Anterior cingulate cortex (tissue), 58 donors: Measurements from ENCODE around the gene TMEM236.
"Not testable (repeated sequence)": the region's sequence is repeated elsewhere in the genome, so short reads cannot be mapped to it uniquely, and the experiment has no call there.

ENCODE experiments used
- DNase-seq, 58 donors: peaks; one replicate each; lab custom pipeline; 2025; lab: John Stamatoyannopoulos, UW

TMEM236 gene, protein sequence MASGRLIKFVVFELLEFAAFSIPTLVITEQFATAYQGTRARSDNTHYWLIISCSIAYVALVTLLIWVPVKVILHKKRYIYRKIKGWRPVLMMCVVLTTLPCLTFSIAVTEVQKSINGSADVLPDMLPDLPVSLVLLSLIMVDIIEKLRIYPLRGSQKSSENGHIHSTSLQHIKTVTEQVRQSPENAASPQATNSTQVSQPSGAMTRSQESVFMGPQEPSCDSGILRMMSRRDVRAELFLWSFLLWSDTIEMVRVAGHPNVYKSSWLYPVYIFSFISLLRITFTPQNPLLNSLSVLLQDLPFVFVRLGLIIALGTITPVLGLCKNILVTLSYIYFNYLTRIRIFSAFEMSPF

DNA sequence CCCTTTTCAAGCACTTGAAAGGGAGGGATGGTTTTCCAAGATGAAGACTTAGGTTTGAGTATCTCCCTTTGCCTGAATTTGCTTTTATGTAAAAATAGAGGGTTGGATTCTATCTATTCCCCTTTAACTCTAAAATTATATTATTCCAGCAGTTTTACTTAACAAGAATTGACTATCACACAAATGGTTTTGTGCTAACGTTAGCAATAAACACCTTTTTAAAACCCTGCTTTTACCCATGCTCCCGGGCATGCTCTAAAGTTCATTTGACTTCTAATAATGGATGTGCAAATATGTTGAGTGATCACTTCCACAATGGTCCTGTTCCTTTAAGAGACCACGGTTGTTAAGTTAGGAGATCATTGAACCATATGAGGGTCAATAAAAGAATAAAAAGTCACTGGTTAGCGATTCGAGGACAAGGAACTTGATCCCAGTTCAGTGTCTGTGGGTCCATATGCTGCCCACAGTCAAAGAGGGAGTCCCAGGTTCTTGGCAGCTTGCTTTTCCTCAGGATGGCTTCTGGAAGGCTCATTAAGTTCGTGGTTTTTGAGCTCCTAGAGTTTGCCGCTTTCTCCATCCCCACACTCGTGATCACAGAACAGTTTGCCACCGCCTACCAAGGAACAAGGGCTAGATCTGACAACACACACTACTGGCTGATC lies at the start of gene TMEM236:
TMEM236 (plus strand) TSS at position 421 of the 665 bp plus-strand sequence; CDS start at position 516, 95 bp downstream.
- no peak for DNase-seq

DNA sequence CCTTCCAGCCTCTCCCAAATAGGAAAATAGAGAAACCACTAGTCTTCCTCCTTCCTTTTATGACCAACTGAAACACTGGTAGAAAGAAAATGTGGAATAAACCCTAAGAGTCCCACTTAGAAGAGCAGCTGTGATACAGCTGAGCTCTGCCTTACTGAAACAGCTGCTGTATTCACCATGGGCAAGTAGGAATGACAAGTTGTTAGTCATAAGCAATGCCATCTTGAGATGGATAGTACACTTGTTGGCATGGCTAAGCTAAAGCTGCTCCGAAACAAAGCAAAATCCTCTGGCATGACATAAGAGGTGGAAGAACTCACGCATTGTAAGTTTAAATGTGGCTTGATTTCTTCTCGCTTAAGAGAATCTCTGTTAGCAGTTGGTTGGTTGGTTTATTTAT lies 48.3 kb upstream of the TMEM236 start:
- no peak for DNase-seq

DNA sequence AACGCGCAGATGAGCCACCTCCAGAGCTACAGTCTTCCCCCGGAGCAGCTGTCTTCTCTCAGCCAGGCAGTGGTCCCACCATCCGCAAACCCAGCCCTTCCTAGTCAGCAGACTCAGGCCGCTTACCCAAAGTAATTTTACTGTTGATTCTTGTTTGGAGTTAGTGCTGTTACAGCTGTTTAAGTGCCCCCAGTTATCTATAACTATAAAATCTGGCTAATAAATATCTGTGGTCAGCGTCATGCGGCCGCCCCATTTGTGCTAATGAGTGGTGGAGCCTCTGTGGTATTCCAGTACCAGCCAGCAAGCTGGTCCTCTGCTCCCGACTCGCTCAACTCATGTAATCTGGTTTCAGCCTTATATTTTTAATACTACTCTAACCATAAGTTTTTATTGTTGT lies 43.2 kb upstream of the TMEM236 start:
- no peak for DNase-seq

DNA sequence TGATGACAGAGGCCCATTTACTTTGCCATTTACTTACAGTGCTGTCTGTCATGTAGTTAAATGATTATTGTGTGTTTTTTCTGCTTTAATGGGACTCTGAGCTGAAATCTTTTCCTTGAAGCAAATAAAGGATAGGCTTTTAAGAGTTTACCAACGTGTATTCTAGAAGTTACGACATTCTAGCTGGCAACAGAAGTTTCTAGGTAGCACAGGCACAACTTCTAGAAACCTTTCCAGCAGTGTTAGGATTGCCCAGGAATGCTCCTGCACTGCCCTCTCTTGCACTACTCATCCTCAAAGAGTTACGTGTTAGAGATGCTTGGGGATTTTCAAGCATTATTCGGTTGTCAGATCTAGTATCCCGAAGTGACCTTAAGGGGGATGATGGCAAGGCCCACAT lies 42.5 kb upstream of the TMEM236 start:
- DNase-seq, result no peak

DNA sequence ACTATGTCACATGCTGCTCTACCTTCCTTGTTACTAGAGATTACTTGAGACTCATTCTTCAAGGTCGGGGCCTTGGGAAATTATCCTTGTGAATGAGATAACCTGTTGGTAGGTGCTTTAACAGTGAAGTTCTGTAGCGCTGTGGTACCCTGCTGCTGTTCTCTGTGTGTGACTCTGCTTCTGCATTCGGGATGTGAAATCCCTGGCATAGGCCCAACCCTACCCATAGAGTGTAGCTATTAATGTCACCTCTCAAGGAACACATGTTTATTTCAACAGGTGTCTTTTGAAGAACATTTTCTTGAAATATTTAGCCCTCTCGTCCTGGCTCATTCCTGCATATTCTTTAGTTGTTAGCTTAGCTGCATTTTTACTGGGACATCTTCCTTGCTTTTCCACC lies 41.8 kb upstream of the TMEM236 start:
- DNase-seq, result no peak

DNA sequence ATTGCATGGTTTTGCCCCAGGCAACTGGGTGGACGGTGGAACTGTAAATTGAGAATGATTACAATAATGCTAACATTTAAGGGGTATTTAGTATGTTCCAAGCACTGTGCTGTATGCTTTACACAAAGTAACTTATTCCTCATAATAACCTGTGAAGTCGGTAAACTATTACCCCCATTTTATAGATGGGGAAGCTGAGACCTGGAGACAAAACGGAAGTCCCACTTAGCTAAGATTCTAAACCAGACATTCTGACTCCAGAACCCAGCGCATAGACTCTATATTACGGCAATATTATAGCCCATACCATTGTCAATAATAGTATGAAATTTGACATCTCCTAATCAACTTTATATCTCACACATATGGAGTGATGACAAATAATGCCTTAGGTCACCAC lies 39.9 kb upstream of the TMEM236 start:
- DNase-seq, result no peak

DNA sequence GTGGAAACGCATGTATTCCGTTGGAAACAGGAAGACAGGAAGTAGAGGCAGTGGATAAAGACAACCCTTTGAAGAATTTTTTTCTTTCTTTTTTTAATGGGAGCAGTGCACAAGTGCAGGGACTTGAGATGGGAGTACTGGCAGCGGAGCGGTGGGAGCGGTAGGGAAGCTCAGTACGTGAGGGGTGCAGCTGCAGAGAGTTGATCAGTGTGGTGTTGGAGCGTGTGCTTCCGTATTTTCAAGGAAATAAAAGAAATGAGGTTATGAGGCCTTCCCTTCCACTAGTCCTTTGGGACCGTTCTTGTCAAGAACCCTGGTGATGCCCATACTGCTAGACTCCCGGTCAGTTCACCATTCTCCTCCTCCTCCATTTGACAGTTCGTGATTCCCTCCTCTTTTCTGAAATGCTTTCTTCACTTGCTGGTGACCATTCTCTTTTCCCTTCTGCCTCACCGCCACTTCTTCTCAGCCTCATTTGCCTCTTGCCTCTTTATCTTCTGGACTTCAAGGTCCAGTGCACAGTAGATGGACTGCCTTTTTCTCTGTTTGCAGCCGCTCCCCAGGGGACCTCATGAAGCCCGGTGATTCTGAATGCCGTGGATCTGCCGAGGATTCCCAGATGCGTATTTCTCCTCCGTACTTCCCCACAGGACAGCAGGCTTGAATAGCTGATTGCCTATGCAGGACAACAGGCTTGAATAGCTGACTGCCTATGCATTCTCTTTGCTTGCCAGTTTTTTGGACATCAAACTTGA lies 39.1 kb upstream of the TMEM236 start:
- DNase-seq, result peak in 1 of 58 donors; percentile 2

DNA sequence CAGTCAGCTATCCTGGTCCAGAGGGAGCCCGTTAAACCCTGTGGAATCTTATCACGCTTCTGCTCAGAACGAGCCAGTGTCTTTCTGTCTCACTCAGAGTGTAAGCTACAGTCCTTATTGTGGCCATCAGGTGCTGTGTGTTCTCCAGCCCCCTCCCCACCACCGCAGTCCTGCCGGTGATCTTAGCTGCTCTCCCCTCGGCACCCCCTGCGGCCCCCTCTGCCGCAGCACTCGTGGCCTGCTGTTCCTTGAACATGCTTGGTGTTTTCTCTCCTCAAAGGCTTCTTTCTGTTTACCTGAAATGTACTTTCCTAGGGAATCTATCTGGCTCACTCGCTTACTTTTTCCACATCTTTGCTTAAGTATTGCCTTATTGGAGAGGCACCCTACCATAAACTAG lies 38.2 kb upstream of the TMEM236 start:
- no peak for DNase-seq

DNA sequence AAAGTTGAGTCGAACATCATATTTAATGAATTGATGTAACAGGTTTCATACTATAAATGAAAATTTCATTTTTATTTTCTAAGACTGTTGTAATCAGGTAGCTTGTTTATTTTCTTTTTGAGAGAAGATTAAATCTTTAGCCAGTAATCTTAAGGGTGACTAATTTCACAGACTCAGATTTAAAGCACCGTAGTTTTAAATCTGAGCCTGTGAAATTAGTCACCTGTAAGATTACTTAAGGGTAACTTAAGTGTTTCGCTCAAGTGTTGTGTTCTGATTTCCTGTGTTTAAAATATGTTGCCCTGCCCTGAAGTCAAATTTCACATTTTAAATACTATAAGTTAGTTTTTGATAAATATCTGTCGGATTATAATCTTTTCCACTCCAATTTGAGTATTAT lies 35.8 kb upstream of the TMEM236 start:
- no peak for DNase-seq

DNA sequence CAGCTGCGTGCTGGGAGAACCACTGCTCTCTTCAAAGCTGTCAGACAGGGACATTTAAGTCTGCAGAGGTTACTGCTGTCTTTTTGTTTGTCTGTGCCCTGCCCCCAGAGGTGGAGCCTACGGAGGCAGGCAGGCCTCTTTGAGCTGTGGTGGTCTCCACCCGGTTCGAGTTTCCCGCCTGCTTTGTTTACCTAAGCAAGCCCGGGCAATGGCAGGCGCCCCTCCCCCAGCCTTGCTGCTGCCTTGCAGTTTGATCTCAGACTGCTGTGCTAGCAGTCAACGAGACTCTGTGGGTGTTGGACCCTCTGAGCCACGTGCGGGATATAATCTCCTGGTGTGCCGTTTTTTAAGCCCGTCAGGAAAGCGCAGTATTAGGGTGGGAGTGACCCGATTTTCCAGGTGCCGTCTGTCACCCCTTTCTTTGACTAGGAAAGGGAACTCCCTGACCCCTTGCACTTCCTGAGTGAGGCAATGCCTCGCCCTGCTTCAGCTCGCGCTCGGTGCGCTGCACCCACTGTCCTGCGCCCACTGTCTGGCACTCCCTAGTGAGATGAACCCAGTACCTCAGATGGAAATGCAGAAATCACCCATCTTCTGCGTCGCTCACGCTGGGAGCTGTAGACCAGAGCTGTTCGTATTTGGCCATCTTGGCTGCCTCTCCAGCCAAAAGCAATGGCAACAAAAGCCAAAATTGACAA lies 29.5 kb upstream of the TMEM236 start:
- DNase-seq, result not testable (repeated sequence)

DNA sequence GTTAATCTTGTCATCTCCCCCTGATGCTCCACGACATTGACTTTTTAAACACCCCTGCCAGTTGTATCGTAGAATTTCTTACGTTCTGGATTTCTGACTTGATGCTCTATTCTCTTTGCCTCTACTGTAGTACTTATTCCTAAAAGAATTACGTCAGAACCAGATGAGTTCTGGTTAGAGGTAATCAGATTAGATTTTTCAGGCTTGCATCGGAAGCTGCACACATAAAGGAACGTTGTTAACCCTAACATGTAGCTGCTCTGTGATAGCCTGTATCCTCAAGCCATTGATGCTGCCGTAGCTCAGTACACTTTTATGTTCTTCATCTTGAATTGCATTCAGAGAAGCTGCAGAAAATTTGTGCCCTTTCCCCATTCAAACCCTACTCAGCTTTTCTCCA lies 26.3 kb upstream of the TMEM236 start:
- DNase-seq, result no peak

DNA sequence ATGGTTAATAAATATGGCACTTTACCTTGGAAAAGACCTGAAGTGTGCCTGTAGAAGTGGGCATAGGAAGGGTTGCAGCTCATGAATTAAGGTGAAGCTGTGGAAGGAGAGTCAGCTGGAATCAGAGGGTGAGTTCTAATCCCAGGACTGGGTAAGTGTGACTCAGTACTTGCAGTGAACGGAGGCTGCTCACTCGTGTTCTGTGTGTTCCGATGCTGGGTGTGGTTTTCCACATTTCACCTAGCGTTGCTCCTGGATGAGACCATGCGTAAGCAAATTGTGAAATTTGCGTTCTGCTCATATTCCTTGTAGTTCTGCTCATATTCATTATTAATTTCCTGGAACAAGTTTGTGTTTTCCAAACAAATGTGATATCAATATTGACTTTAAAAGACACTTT lies 22.4 kb upstream of the TMEM236 start:
- DNase-seq, result no peak

DNA sequence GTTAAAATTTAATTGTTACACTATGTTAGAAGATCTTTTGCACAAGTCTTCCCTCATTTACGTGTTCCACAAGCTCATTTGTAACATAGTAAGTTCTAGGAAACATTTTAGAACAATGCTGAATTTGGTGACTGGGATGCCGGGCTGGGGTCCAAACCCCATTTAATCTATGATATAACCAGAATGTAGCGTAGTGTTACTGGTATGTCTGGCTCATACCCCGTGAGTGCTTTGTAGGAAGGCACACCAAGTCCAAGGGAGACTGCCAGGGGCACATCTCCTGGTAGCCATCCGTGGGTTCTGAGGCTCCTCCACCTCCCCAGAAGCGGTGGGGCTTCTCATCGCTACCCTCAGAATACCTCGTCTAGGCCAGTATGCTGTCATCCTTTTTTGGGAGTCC lies 21.3 kb upstream of the TMEM236 start:
- no peak for DNase-seq

DNA sequence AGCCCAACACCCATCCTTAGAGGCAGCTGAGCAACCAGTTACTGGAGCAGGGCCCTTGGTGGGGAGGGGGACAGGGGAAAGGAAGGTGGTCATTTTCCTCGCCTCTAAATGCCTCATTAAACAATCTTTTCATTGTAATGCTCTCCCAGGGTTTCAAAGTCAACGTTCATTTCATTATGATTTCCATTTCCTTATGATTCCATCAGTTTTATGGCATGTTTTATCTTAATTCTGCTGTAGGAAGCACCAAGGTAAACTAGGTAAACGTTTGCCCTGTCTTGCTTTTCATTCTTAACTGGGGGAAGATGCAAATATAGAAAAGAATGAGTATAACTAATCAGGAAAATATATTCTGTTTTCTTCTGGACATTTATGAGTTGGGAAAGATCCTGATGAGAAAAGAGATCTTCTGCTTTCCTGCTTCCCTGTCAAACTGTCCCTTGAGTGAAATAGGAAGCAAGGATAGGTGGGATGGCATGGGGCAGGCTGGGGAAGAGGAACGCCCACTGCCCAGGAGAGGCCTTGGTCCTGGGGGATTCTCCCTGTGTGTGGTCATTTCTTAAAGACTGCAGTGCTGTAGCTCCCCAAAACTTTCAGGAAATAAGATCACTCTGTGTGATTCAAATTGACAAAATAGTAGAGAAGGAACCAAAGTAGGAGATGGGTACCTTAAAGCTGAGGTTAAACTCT lies 20.5 kb upstream of the TMEM236 start:
- DNase-seq, result no peak

DNA sequence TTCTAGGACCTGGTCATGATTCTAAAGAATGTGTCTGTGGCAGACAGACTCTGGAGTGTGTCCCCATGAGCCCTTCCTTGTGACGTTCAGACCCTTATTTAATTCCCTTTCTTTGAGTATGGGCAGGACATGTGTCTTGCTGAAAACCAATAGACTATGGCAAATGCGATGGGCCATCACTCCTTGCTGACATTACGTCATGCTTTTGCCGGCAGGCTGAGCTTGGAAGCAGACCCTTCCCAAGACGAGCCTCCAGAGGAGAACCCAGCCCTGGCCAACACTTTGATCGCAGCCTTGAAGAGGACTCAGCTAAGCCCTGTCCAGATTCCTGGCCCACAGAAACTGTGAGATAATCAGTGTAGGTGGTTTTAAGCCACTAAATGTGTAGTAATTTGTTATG lies 18.4 kb upstream of the TMEM236 start:
- no peak for DNase-seq

DNA sequence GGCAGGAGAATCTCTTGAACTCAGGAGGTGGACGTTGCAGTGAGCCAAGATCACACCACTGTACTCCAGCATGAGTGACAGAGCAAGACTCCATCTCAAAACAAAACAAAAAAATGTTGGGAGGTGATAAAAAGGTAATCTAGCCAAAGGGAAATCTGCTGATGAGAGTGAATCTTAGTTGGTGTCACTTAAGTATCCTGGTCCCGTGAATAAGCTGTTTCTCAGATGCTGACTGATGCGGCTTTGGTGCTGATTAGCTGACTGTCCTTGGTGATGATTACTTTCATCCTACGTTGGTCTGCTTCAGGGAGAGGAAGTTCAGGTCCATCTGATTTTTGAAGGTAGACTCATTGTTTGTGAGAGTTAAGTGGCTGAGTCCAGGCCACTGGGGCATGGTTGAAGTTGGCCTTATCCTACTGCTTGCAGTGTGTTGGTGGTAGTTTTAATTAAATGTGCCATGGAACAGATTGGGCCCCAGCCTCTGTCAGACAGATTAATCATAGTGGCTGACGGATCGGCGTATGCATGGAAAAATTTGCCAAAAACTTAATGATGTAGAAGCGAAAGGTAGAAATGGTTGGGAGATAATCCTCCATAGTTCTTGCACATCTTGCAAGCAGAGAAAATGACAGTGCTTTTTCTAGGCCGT lies 17.4 kb upstream of the TMEM236 start:
- DNase-seq, result no peak

DNA sequence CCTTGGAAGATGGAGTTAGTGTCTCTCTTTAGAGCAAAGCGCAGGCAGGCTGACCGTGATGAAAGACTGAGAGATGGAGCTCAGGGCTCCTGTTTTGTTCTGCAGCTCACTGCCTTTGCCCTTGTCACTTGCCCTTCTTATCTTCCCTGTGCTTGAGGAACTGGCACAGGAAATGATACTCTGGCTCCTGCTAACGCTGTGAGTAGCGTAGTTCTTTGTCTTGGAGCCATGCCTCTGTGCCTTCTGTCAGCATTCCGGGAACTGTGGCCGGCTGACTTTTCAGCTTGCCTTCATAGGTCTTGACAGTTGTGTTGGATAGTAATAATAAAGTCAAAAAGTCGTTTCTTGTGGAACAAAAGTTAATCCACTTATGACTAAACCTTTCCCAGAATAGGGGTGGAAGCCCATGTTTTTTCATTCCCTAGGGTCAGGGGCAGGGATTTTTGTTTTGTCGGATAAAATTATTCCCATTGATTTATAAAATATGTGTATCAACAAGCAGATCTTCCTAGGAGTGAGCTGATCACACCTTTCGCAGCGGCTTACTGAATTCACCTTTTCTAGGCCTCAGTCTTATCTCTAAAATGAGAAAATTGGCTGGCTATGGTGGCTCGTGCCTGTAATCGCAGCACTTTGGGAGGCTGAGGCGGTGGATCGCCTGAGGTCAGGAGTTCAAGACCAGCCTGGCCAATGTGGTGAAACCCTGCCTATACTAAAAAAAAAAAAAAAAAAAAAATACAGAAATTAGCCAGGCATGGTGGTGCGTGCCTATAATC lies 16.6 kb upstream of the TMEM236 start:
- no peak for DNase-seq

DNA sequence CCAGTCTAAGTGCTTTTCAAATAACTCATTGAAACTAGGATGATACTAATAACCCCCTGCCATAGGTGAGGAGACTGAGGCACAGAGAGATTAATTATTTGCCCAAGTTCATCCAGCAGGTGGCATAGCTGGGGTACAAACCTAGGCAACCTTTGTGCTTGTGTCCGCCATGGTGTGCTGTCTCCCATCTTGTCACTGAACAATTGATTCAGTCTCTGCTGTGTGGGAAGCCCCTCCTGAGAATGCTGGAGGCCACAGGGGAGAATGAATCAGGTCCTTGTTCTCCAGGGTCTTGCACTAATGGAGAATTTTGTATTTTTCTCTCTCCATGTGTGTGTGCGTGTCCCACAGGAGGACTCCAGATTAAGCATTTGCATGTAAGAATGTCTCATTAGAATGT lies 15.8 kb upstream of the TMEM236 start:
- no peak for DNase-seq
